Neural progenitor cell (in vitro differentiated cells): ENCODE data around the gene NCDN. TPM values are rescaled to one million over a fixed set of nuclear protein-coding genes. Genes with fewer than 3 reads are reported as not detected.

Source experiments
- DNase-seq: peaks from one replicate; pipeline ENCODE4 v3.0.0-alpha.2; 2016; ENCODE audit warnings: low spot score
- H2AFZ ChIP-seq: fragments of 200-600 bp; sonication (generic); replicated peaks from 2 replicates; pipeline ENCODE4 v1.6.1; 2016; ENCODE audit warnings: antibody characterized with exemption
- H3F3A ChIP-seq: fragments of 200-600 bp; sonication (generic); 2 replicates; pipeline ENCODE4 v1.6.1; 2016; ENCODE audit warnings: antibody characterized with exemption, low read depth
- H3K27ac ChIP-seq: fragments of 200-600 bp; sonication (generic); 2 replicates; pipeline ENCODE4 v1.5.1; 2016; ENCODE audit warnings: mild to moderate bottlenecking
- H3K27me3 ChIP-seq: fragments of 200-600 bp; sonication (generic); 2 replicates; pipeline ENCODE4 v1.6.1; 2016; ENCODE audit warnings: mild to moderate bottlenecking, moderate library complexity
- H3K36me3 ChIP-seq: fragments of 200-600 bp; sonication (generic); 2 replicates; pipeline ENCODE4 v1.5.1; 2016
- H3K4me1 ChIP-seq: fragments of 200-600 bp; sonication (generic); 2 replicates; pipeline ENCODE4 v1.6.1; 2016; ENCODE audit warnings: mixed run types
- H3K4me2 ChIP-seq: fragments of 200-600 bp; sonication (generic); 2 replicates; pipeline ENCODE4 v1.6.1; 2016
- H3K4me3 ChIP-seq: fragments of 200-600 bp; sonication (generic); 2 replicates; pipeline ENCODE4 v1.5.1; 2016
- H3K79me2 ChIP-seq: fragments of 200-600 bp; sonication (generic); 2 replicates; pipeline ENCODE4 v1.6.1; 2016; ENCODE audit warnings: low read depth
- H3K9ac ChIP-seq: fragments of 200-600 bp; sonication (generic); 2 replicates; pipeline ENCODE4 v1.6.1; 2016
- H3K9me3 ChIP-seq: fragments of 200-600 bp; sonication (generic); 2 replicates; pipeline ENCODE4 v1.5.1; 2016; ENCODE audit warnings: low read depth
- H4K20me1 ChIP-seq: fragments of 200-600 bp; sonication (generic); 2 replicates; pipeline ENCODE4 v1.6.1; 2016; ENCODE audit warnings: low read depth
- H3K27ac Mint-ChIP-seq: 3 replicates; pipeline ENCODE4 v1.8.0; 2021; ENCODE audit warnings: mixed read lengths
- H3K27me3 Mint-ChIP-seq: 2 replicates; pipeline ENCODE4 v1.8.0; 2022; ENCODE audit warnings: low read depth, mild to moderate bottlenecking, inconsistent platforms, moderate library complexity, mixed read lengths; ENCODE audit not compliant: insufficient read depth
- H3K36me3 Mint-ChIP-seq: 3 replicates; pipeline ENCODE4 v1.8.0; 2021; ENCODE audit warnings: mixed read lengths
- H3K4me1 Mint-ChIP-seq: 3 replicates; pipeline ENCODE4 v1.8.0; 2021; ENCODE audit warnings: mixed read lengths
- H3K4me3 Mint-ChIP-seq: 3 replicates; pipeline ENCODE4 v1.8.0; 2021; ENCODE audit warnings: mild to moderate bottlenecking, moderate library complexity, mixed read lengths
- H3K9me3 Mint-ChIP-seq: 3 replicates; pipeline ENCODE4 v1.8.0; 2020; ENCODE audit warnings: mixed read lengths
- EZH2 ChIP-seq: fragments of 200-600 bp; sonication (generic); IDR thresholded peaks from 2 replicates; pipeline ENCODE4 v1.6.1; 2017; ENCODE audit warnings: antibody characterized with exemption, mild to moderate bottlenecking, moderate library complexity
- EZH2phosphoT487 ChIP-seq: fragments of 200-600 bp; sonication (generic); IDR thresholded peaks from 2 replicates; pipeline ENCODE4 v1.6.1; 2017; ENCODE audit warnings: antibody characterized with exemption
- total RNA-seq: library from RNA; depleted of rRNA; stranded (reverse); fragments of >200 nt; gene quantifications from 2 replicates; pipeline ENCODE4 v1.2.3, GENCODE V29; 2015; ENCODE audit warnings: low replicate concordance
- TF ChIP-seq, protein P1 (sequence below): fragments of 200-600 bp; sonication (generic); IDR thresholded peaks from 2 replicates; pipeline ENCODE4 v1.5.1; 2017; ENCODE audit warnings: antibody characterized with exemption, mild to moderate bottlenecking

NCDN gene
- total RNA-seq, 1 donor from 2014 or later, result 5.8 TPM

GRCh38 chr1:35544976-35545375, 12.6 kb upstream of the NCDN start:
- Histone ChIP-seq H3K9ac (no peak overlapping the region), H3K27me3 (no peaks in the 10 kb centered on the region), H3K4me1 (peaks cover under 1% of the 10 kb centered on the region), H4K20me1 (peaks cover 19% of the 10 kb centered on the region), H3K79me2 (peaks cover 65% of the 10 kb centered on the region), H2AFZ (no peak overlapping the region), H3F3A (peaks cover 20% of the 10 kb centered on the region), H3K4me3 (no peak overlapping the region), H3K36me3 (peaks cover 3% of the 10 kb centered on the region), H3K27ac (no peak overlapping the region), H3K9me3 (no peaks in the 10 kb centered on the region), H3K4me2 (no peak overlapping the region)
- DNase-seq, result peak; percentile 83
- H3K36me3 Mint-ChIP-seq, result peaks cover 20% of the 10 kb centered on the region
- H3K27ac Mint-ChIP-seq, result no peak overlapping the region
- H3K27me3 Mint-ChIP-seq, result no peaks in the 10 kb centered on the region
- H3K4me1 Mint-ChIP-seq, result peaks cover 13% of the 10 kb centered on the region
- no peak overlapping the region for H3K4me3 Mint-ChIP-seq
- no peaks in the 10 kb centered on the region for H3K9me3 Mint-ChIP-seq
- TF ChIP-seq, protein P1, sequence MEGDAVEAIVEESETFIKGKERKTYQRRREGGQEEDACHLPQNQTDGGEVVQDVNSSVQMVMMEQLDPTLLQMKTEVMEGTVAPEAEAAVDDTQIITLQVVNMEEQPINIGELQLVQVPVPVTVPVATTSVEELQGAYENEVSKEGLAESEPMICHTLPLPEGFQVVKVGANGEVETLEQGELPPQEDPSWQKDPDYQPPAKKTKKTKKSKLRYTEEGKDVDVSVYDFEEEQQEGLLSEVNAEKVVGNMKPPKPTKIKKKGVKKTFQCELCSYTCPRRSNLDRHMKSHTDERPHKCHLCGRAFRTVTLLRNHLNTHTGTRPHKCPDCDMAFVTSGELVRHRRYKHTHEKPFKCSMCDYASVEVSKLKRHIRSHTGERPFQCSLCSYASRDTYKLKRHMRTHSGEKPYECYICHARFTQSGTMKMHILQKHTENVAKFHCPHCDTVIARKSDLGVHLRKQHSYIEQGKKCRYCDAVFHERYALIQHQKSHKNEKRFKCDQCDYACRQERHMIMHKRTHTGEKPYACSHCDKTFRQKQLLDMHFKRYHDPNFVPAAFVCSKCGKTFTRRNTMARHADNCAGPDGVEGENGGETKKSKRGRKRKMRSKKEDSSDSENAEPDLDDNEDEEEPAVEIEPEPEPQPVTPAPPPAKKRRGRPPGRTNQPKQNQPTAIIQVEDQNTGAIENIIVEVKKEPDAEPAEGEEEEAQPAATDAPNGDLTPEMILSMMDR, result peak; percentile 70
- no peak for TF ChIP-seq EZH2
- no peak for TF ChIP-seq EZH2phosphoT487

- H3K9me3 Mint-ChIP-seq, result no peaks in the 10 kb centered on the region
- Histone ChIP-seq H2AFZ (no peak overlapping the region), H3K36me3 (peaks cover 11% of the 10 kb centered on the region), H4K20me1 (peaks cover 20% of the 10 kb centered on the region), H3K4me2 (no peak overlapping the region), H3K27ac (no peak overlapping the region), H3K4me3 (no peak overlapping the region), H3K9me3 (no peaks in the 10 kb centered on the region), H3K79me2 (peaks cover 61% of the 10 kb centered on the region), H3K4me1 (no peaks in the 10 kb centered on the region), H3F3A (peaks cover 24% of the 10 kb centered on the region), H3K9ac (no peak overlapping the region), H3K27me3 (no peaks in the 10 kb centered on the region)
- no peak for DNase-seq
- no peak overlapping the region for H3K27ac Mint-ChIP-seq
- peaks cover 8% of the 10 kb centered on the region for H3K4me1 Mint-ChIP-seq
- H3K4me3 Mint-ChIP-seq, result no peak overlapping the region
- TF ChIP-seq, protein P1, result no peak
- no peak for TF ChIP-seq EZH2phosphoT487
- no peak for TF ChIP-seq EZH2
- H3K27me3 Mint-ChIP-seq, result no peaks in the 10 kb centered on the region
- peaks cover 21% of the 10 kb centered on the region for H3K36me3 Mint-ChIP-seq
Observed at GRCh38 chr1:35546614-35547013, 11.0 kb upstream of the NCDN start.

DNA sequence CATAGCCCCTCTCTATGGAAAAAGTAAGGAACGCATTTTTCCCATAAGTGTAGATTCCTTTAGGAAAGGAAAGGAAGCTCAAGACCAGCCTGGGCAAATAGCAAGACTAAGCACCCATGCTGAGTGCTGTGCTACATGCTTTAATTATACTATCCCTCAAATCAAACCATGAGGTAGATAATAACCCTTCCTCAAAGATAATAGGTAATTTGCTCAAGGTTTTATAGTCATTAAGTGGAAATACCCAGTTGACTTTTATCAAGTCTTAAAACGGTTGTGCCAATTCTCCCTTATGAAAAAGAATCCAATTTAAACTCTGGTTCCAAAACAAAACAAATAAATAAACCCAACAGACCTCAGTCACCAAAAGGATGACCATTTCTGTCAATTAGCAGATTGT, 3.7 kb upstream of the NCDN start:
- Mint-ChIP-seq H3K36me3 (peaks cover 16% of the 10 kb centered on the region), H3K27me3 (peaks cover 3% of the 10 kb centered on the region), H3K9me3 (no peaks in the 10 kb centered on the region), H3K4me3 (no peak overlapping the region), H3K4me1 (peaks cover 27% of the 10 kb centered on the region), H3K27ac (no peak overlapping the region)
- H3K4me3 ChIP-seq, result no peak overlapping the region
- H3K27me3 ChIP-seq, result no peaks in the 10 kb centered on the region
- no peak overlapping the region for H2AFZ ChIP-seq
- no peak overlapping the region for H3K4me2 ChIP-seq
- peaks cover 60% of the 10 kb centered on the region for H3K79me2 ChIP-seq
- H3K4me1 ChIP-seq, result peaks cover 23% of the 10 kb centered on the region
- H3K36me3 ChIP-seq, result peaks cover 8% of the 10 kb centered on the region
- DNase-seq, result no peak
- H3K27ac ChIP-seq, result no peak overlapping the region
- H3K9ac ChIP-seq, result no peak overlapping the region
- peaks cover 41% of the 10 kb centered on the region for H3F3A ChIP-seq
- H3K9me3 ChIP-seq, result no peaks in the 10 kb centered on the region
- H4K20me1 ChIP-seq, result peaks cover 41% of the 10 kb centered on the region
- no peak for TF ChIP-seq EZH2

DNA sequence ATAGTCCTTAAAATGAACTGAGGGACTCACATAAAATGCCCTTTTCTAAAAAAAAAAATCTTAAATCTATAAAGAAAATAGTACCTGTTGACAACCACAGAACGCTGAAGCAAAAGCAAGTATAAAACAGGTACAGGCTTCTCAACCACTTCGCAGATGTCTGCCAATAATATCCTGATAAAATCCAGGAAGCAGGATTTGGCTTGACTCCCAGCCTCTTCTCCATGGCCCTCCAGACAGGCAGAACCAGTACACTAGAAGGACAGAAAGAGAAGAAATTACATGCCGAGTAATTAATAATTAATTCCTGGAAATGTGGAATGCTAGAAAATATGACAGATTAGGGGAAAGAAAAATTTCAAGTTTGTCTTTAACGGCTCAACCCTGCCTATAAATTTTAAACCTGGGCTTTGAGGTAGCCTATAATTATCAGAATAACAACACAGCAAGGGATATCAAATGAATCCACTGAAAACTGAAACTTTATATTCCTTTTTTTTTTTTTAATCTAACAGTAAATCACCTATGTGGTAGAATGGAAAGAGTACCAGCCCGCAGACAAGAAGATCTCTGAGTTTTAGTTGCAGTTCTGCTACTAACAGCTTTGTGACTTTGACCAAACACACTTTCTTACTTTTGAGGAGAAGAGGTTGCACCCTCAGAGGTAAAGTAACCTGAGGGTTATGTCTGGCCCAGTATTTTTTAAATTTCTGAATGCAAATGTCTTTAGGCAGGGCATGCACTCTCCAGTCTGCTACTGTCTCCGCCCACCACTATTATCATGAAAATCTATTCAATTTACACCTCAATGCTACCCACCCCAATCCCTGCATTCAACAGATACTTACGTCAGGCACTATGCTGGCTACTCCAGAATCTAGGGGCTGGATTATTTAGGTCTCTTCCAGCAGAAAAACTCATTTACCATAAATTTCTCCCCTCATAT, 3.1 kb upstream of the NCDN start:
- peak overlapping the region; percentile 4 for H3K9ac ChIP-seq
- H3F3A ChIP-seq, result peaks cover 38% of the 10 kb centered on the region
- TF ChIP-seq, protein P1, result no peak
- TF ChIP-seq EZH2 (no peak), EZH2phosphoT487 (no peak)
- H3K4me1 ChIP-seq, result peaks cover 26% of the 10 kb centered on the region
- H2AFZ ChIP-seq, result no peak overlapping the region
- no peak for DNase-seq
- Mint-ChIP-seq H3K4me3 (no peak overlapping the region), H3K36me3 (peaks cover 16% of the 10 kb centered on the region), H3K4me1 (peaks cover 30% of the 10 kb centered on the region), H3K27ac (no peak overlapping the region), H3K9me3 (no peaks in the 10 kb centered on the region), H3K27me3 (peaks cover 3% of the 10 kb centered on the region)
- H3K79me2 ChIP-seq, result peaks cover 60% of the 10 kb centered on the region
- no peak overlapping the region for H3K27ac ChIP-seq
- H3K36me3 ChIP-seq, result peaks cover 8% of the 10 kb centered on the region
- no peaks in the 10 kb centered on the region for H3K9me3 ChIP-seq
- no peaks in the 10 kb centered on the region for H3K27me3 ChIP-seq
- peak overlapping the region; percentile 97 for H3K4me3 ChIP-seq
- peak overlapping the region; percentile 98 for H3K4me2 ChIP-seq
- peaks cover 48% of the 10 kb centered on the region for H4K20me1 ChIP-seq
